HG03520 (cell line): ENCODE results near the gene DNAJC2.

Experiments
- ATAC-seq: cut with Tn5 transposase; IDR thresholded peaks from one replicate; pipeline ENCODE4 v1.9.1; 2021; ENCODE audit warnings: mild to moderate bottlenecking, moderate library complexity; ENCODE audit not compliant: unreplicated experiment

Gene DNAJC2

GRCh38 chr7:103344453-103345149, at the start of gene DNAJC2:
DNAJC2 (minus strand) TSS chr7:103344767; CDS start chr7:103344622, 145 bp downstream.
- peak; percentile 74 for ATAC-seq

DNA sequence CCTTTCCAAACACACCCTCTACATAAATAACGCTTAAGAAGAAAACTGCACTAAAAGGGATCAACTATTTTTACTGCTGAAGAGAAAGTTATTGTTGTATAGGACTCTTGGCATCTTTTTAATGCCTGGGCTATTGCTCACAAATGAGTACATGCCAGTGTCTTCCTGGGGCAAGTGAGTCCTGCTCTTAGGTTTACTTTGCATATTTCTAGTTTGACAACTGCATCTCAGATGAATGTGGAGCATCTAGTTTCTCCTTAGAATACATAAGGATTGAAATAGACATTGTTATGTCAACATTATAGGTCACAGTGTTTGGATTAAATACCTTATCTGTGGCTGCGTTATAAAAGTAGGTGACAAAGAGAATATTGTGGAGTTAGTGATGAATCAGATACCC, 47.4 kb upstream of the DNAJC2 start:
- no peak for ATAC-seq

- no peak for ATAC-seq
These were observed 46.6 kb upstream of the DNAJC2 start for GRCh38 chr7:103391150-103391549.

GRCh38 chr7:103389263-103389662, 44.7 kb upstream of the DNAJC2 start:
- no peak for ATAC-seq

- ATAC-seq: no peak
These were observed 44.0 kb upstream of the DNAJC2 start for GRCh38 chr7:103388469-103389140.

DNA sequence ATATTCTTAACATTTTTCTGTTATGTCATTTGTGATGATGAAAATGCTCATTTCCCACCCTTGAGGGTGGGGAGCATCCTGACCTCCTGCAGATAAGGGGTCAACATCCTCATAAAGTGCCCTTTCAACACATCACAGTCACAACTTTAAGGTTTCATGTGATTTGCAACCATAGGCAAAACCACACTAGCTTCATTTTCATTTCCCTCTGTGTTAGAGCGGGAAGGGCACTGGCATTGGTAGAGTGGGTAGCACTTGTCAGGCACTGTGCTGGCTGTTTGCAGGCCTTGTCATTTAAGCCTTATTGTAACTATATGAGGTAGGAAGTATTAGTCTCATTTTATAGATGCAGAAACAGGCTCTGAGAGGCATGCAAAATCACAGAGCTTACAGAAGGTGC, 42.7 kb upstream of the DNAJC2 start:
- no peak for ATAC-seq

GRCh38 chr7:103382032-103382402, 37.5 kb upstream of the DNAJC2 start:
- ATAC-seq: no peak

DNA sequence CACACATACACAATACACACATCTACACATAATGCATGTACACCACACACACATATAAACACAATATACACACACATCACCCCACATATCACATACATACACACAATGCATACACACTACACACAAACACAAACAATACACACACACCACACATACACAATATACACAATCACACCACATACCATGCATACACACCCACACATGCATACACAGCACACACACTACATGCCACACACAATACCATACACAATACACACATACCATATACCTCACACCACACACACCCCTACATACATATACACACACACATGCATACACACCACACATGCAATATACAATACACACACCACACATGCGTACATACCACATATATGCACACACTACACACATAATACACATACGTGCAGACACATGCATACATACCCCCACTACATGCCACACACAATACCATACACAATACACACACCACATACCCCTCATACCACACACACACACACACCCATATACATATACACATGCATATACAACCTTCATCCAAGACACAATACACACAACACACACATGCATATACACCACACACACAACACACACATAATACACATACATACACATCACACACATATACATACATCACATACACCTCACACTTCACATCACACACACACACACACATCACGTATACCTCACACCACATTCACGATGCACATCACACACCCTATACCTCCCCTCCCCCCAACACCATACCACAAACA, 36.9 kb upstream of the DNAJC2 start:
- ATAC-seq: no peak

- ATAC-seq: no peak
These were observed 36.0 kb upstream of the DNAJC2 start for GRCh38 chr7:103380395-103381191.

GRCh38 chr7:103379270-103379975, 34.9 kb upstream of the DNAJC2 start:
- no peak for ATAC-seq

- no peak for ATAC-seq
These were observed 29.5 kb upstream of the DNAJC2 start for GRCh38 chr7:103373866-103374643.

DNA sequence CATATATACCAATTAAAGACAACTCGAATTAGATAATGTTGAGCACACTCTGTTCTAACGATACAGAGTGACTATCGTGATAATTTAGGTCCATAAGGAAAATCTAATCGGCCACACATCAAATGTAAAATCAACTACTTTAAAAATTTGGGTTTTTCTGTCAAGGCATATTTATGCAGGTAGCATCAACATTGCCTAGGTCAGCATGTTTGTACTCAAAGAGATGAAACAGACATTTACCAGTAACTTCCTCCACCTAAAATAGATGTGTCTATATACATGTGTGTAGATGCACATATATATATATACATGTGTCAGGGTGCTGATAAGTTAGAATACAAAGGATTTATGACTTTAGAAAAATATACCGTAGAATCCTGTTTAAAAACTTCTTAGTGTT, 24.9 kb upstream of the DNAJC2 start:
- no peak for ATAC-seq

DNA sequence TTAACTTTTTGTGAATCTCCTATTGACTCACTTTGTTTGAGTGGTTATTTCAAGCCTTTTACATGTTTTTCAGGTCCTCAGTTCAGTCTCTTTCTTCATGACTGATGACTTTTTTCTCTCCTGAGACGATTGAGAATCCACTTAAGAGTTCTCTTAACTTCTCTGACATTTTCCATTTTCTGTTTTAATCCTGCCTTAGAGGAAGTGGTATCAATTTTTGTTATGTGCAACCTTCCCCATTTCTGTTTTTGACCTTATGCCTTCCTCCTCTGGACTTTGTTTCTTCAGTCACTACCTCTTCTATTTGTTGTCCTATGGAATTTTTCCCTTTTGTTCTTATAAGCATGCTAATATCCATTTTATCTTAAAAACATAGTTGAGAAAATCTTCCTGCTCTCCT, 5.2 kb upstream of the DNAJC2 start:
- no peak for ATAC-seq

DNA sequence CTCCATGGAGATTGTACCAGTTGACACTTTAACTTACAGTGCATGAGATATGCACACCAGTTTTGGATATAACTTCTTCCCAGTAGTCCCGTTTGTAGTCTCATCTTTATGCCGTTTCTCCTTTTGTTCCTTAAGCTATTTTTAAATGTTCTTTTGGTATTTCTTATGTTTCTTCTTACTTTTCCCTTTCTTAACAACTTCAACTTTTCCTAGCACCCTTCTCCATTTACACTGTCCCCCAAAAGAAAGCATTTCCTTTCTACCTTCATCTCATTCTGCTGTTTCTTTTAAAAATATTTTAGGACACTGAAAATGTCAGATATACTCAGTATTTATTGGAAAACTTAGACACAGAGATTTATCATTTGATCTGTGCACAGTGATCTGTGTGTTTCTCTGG, 4.4 kb upstream of the DNAJC2 start:
- no peak for ATAC-seq

DNA sequence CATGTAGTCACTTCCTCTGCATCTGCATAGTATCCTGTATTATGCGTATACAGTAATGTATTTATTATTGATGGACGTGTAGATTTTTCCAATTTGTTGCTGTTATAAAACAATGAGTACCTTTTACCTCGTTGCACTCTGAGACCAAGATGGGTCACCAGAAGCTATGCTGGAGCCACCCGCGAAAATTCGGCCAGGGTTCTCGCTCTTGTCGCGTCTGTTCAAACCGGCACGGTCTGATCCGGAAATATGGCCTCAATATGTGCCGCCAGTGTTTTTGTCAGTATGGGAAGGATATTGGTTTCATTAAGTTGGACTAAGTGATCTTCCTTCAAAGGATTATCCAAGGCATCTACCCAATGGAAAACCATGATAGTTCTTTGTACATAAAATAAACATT, 3.9 kb upstream of the DNAJC2 start:
- no peak for ATAC-seq

GRCh38 chr7:103347507-103348267, 3.1 kb upstream of the DNAJC2 start, which contains the start of gene PSMC2:
PSMC2 (plus strand) TSS chr7:103347643; CDS start chr7:103347712, 69 bp downstream.
- ATAC-seq: peak; percentile 75

GRCh38 chr7:103346396-103346795, 1.8 kb upstream of the DNAJC2 start:
- ATAC-seq: no peak

DNA sequence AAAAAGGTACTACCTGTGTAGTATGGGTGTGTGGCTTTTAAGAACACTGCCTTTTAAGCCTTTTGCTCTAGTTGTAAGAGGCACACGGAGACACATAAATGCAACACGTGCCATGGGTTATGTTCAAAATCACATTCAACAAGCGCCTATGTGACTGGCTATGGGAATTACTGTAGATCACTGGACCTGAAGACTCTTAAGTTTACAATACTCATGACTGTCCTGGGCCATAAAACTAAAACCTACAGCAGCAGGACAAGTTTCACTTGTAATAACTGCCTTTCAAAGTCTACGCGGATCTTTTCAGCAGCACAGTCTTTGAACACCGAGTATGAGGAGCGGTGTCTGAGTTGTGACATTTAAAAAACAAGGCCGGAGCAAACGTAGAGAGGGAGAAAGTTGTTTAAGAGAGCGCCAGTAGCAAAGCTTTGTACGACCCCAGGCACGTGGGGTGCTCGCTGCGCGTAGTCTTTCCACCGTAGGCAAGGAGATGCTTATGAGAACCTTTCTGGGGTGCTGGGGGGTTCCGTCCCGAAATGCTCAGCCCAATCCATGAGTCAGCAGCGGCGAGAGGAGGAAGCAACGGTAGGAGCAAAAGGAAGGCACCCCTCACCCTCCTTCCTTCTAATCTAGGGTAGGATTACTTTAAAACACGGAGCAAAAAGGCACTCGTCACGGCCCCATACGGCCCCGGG, 662 bp downstream of the DNAJC2 start:
- ATAC-seq: peak; percentile 14
